Astrocyte (in vitro differentiated cells and primary cell): Measurements from ENCODE around the gene OPCML. TPM values are rescaled to one million over a fixed set of nuclear protein-coding genes. Genes with fewer than 3 reads are reported as not detected.

Experiments used
- DNase-seq: peaks from one replicate; pipeline ENCODE4 v3.0.0-alpha.2; 2010; ENCODE audit warnings: low read depth
- FAIRE-seq: peaks from 2 replicates; lab custom pipeline; 2011; peaks lifted over from hg19 to GRCh38; lab: Jason Lieb, UNC
- H2AFZ ChIP-seq: 2 replicates; pipeline ENCODE4 v1.6.0; 2012; ENCODE audit warnings: low read depth, low read length, inconsistent platforms
- H3K27ac ChIP-seq: 2 replicates; pipeline ENCODE4 v1.5.1; 2011; ENCODE audit warnings: low read depth, low read length, inconsistent platforms
- H3K27me3 ChIP-seq: 2 replicates; pipeline ENCODE4 v1.6.0; 2011; ENCODE audit warnings: low read length, inconsistent platforms; ENCODE audit not compliant: insufficient read depth
- H3K36me3 ChIP-seq: 2 replicates; pipeline ENCODE4 v1.5.1; 2011; ENCODE audit warnings: low read length, inconsistent platforms; ENCODE audit not compliant: insufficient read depth
- H3K4me1 ChIP-seq: 2 replicates; pipeline ENCODE4 v1.5.1; 2011; ENCODE audit warnings: low read length, inconsistent platforms; ENCODE audit not compliant: insufficient read depth
- H3K4me2 ChIP-seq: 2 replicates; pipeline ENCODE4 v1.6.0; 2012; ENCODE audit warnings: low read length, inconsistent platforms
- H3K4me3 ChIP-seq: 2 replicates; pipeline ENCODE4 v1.5.1; 2011; ENCODE audit warnings: low read depth, mild to moderate bottlenecking, low read length, inconsistent platforms; ENCODE audit not compliant: insufficient read depth
- H3K79me2 ChIP-seq: 2 replicates; pipeline ENCODE4 v1.6.0; 2012; ENCODE audit warnings: mild to moderate bottlenecking, low read length, inconsistent platforms; ENCODE audit not compliant: insufficient read depth
- H3K9ac ChIP-seq: 2 replicates; pipeline ENCODE4 v1.6.0; 2012; ENCODE audit warnings: mild to moderate bottlenecking, low read length, inconsistent platforms
- H3K9me3 ChIP-seq: 2 replicates; pipeline ENCODE4 v1.5.1; 2012; ENCODE audit warnings: low read depth, mild to moderate bottlenecking, low read length, inconsistent platforms; ENCODE audit not compliant: insufficient read depth
- H4K20me1 ChIP-seq: 2 replicates; pipeline ENCODE4 v1.6.0; 2012; ENCODE audit warnings: low read length, inconsistent platforms; ENCODE audit not compliant: insufficient read depth
- H3K27ac Mint-ChIP-seq: one replicate; pipeline ENCODE4 v1.8.0; 2021; ENCODE audit warnings: mild to moderate bottlenecking, mixed read lengths; ENCODE audit not compliant: unreplicated experiment
- H3K27me3 Mint-ChIP-seq: one replicate; pipeline ENCODE4 v1.8.0; 2021; ENCODE audit warnings: low read depth, mixed read lengths; ENCODE audit not compliant: unreplicated experiment
- H3K36me3 Mint-ChIP-seq: one replicate; pipeline ENCODE4 v1.8.0; 2021; ENCODE audit warnings: low read depth, mixed read lengths; ENCODE audit not compliant: unreplicated experiment
- H3K4me1 Mint-ChIP-seq: one replicate; pipeline ENCODE4 v1.8.0; 2021; ENCODE audit warnings: low read depth, mixed read lengths; ENCODE audit not compliant: unreplicated experiment
- H3K4me3 Mint-ChIP-seq: one replicate; pipeline ENCODE4 v1.8.0; 2021; ENCODE audit warnings: mild to moderate bottlenecking, moderate library complexity, mixed read lengths; ENCODE audit not compliant: unreplicated experiment
- H3K9me3 Mint-ChIP-seq: one replicate; pipeline ENCODE4 v1.8.0; 2021; ENCODE audit warnings: mild to moderate bottlenecking, mixed read lengths; ENCODE audit not compliant: unreplicated experiment
- CTCF ChIP-seq: IDR thresholded peaks from 2 replicates; pipeline ENCODE4 v1.5.1; 2011; ENCODE audit warnings: low read depth, mild to moderate bottlenecking, inconsistent platforms, low read length, moderate library complexity; ENCODE audit not compliant: insufficient read depth
- EZH2 ChIP-seq: IDR thresholded peaks from 2 replicates; pipeline ENCODE4 v1.6.1; 2012; ENCODE audit warnings: mild to moderate bottlenecking, low read length, inconsistent platforms; ENCODE audit not compliant: insufficient read depth
- total RNA-seq: library from RNA; stranded (reverse); gene quantifications from 2 replicates; pipeline ENCODE4 v1.2.1, GENCODE V29; 2021

The OPCML gene
- total RNA-seq, 1 donor from 2014 or later, result 7.9 TPM

DNA sequence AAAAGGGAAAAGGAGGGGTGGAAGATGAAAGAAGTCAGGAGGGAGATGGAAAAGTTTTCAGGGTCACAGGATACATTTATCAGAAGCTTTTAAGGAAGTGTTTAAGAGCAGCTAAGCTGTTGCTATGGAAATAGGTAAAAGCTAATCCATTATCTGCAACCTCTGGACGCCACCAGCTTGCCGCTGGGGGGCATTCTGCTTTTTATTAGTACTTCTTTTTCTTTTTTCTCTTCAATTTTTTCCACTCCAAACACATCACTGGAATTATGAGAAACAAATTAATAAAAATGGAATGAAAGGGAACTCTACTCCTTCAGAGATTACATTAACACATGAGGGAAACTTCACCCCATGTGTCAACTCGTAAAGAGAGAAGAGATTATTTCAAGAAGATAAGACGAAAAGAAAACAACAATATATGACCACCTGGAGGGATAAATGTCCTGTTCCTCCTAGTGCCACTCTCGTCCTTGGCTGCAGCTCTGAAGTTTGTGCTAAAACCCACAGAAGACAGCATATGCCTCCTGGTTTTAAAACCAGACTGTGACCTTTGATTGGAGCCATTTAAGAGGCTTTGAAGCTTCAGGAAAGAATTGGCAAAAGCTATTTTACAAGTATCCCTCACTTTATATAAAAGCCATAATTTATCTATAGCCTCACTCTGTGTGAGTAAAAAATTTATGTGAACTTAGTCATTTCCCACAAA is 972.8 kb downstream of the OPCML start:
- Histone ChIP-seq H3K4me1 (no peaks in the 10 kb centered on the region), H3K27ac (no peak overlapping the region), H3K36me3 (no peaks in the 10 kb centered on the region), H3K4me3 (no peak overlapping the region), H3K79me2 (no peaks in the 10 kb centered on the region), H3K9me3 (no peaks in the 10 kb centered on the region), H3K9ac (no peak overlapping the region), H2AFZ (no peak overlapping the region), H4K20me1 (no peaks in the 10 kb centered on the region), H3K4me2 (no peak overlapping the region), H3K27me3 (no peaks in the 10 kb centered on the region)
- H3K4me3 Mint-ChIP-seq, result no peak overlapping the region
- no peak overlapping the region for H3K27ac Mint-ChIP-seq
- peaks cover 2% of the 10 kb centered on the region for H3K9me3 Mint-ChIP-seq
- no peak for FAIRE-seq
- no peaks in the 10 kb centered on the region for H3K27me3 Mint-ChIP-seq
- DNase-seq, result no peak
- H3K4me1 Mint-ChIP-seq, result peaks cover 12% of the 10 kb centered on the region
- no peaks in the 10 kb centered on the region for H3K36me3 Mint-ChIP-seq
- TF ChIP-seq CTCF, result no peak

- Mint-ChIP-seq H3K4me3 (no peak overlapping the region), H3K27me3 (no peaks in the 10 kb centered on the region), H3K36me3 (no peaks in the 10 kb centered on the region), H3K4me1 (peaks cover 11% of the 10 kb centered on the region), H3K27ac (no peak overlapping the region), H3K9me3 (peaks cover 4% of the 10 kb centered on the region)
- no peak overlapping the region for H3K9ac ChIP-seq
- DNase-seq, result no peak
- no peak overlapping the region for H3K4me3 ChIP-seq
- H3K27ac ChIP-seq, result no peak overlapping the region
- H3K36me3 ChIP-seq, result no peaks in the 10 kb centered on the region
- no peaks in the 10 kb centered on the region for H3K27me3 ChIP-seq
- no peak for FAIRE-seq
- H4K20me1 ChIP-seq, result no peaks in the 10 kb centered on the region
- H2AFZ ChIP-seq, result no peak overlapping the region
- H3K4me2 ChIP-seq, result no peak overlapping the region
- TF ChIP-seq CTCF (no peak), EZH2 (no peak)
- H3K79me2 ChIP-seq, result no peaks in the 10 kb centered on the region
- H3K4me1 ChIP-seq, result no peaks in the 10 kb centered on the region
- H3K9me3 ChIP-seq, result no peaks in the 10 kb centered on the region
Observed at GRCh38 chr11:132556316-132556715, 976.0 kb downstream of the OPCML start.

- H3K27ac Mint-ChIP-seq, result no peak overlapping the region
- no peak overlapping the region for H3K4me3 ChIP-seq
- H3K36me3 ChIP-seq, result no peaks in the 10 kb centered on the region
- H3K27me3 ChIP-seq, result no peaks in the 10 kb centered on the region
- no peak for FAIRE-seq
- TF ChIP-seq EZH2, result no peak
- peaks cover 3% of the 10 kb centered on the region for H3K9me3 Mint-ChIP-seq
- H2AFZ ChIP-seq, result no peak overlapping the region
- H4K20me1 ChIP-seq, result no peaks in the 10 kb centered on the region
- H3K4me1 ChIP-seq, result no peaks in the 10 kb centered on the region
- no peak overlapping the region for H3K4me2 ChIP-seq
- H3K4me1 Mint-ChIP-seq, result peaks cover 11% of the 10 kb centered on the region
- H3K27ac ChIP-seq, result no peak overlapping the region
- no peak for DNase-seq
- H3K27me3 Mint-ChIP-seq, result no peaks in the 10 kb centered on the region
- H3K79me2 ChIP-seq, result no peaks in the 10 kb centered on the region
- no peaks in the 10 kb centered on the region for H3K9me3 ChIP-seq
- no peak overlapping the region for H3K4me3 Mint-ChIP-seq
- no peak overlapping the region for H3K9ac ChIP-seq
- no peaks in the 10 kb centered on the region for H3K36me3 Mint-ChIP-seq
Observed at GRCh38 chr11:132555617-132556016, 976.7 kb downstream of the OPCML start.
